GM10248 (cell line): Measurements from ENCODE around the gene MAST1.

Experiments used
- CTCF ChIA-PET: fragments of 300-600 bp; sonication (Branson Sonifier 250); formaldehyde crosslinking; extraction: SDS; loops from one replicate; lab custom pipeline; 2021; ENCODE audit warnings: antibody characterized with exemption; lab: Yijun Ruan, JAX
- POLR2A ChIA-PET: fragments of 350-650 bp; sonication (Branson Sonifier 250); formaldehyde crosslinking; extraction: SDS; loops from one replicate; lab custom pipeline; 2020; ENCODE audit warnings: antibody characterized with exemption; lab: Yijun Ruan, JAX
- DNase-seq: peaks from one replicate; pipeline ENCODE4 v3.0.0; 2012; ENCODE audit errors: extremely low spot score
- CTCF ChIP-seq: IDR thresholded peaks from 2 replicates; pipeline ENCODE4 v1.5.1; 2012; ENCODE audit warnings: mild to moderate bottlenecking, low read depth; ENCODE audit errors: extremely low read depth, missing control alignments, control extremely low read depth

Gene MAST1

GRCh38 chr19:12800923-12801465 is 37.3 kb upstream of the MAST1 start:
- ChIA-PET CTCF (interaction anchor here (3.2 to 17.0 kb wide), 3 partner anchors 24 to 46 kb away, joined by 16 to 550 read pairs (median 399); partner anchors contain the start of gene HOOK2), POLR2A (interaction anchor here (2.2 kb wide), 1 partner anchor 9 kb away, joined by 9 read pairs; the partner anchor contains the start of gene JUNB)
- no peak for DNase-seq
- TF ChIP-seq CTCF = no peak

GRCh38 chr19:12801466-12802266 is 36.6 kb upstream of the MAST1 start, which contains the start of the genes PRDX2 and THSD8:
Gene PRDX2, minus strand, starts transcription at chr19:12801800. Its CDS starts 539 bp downstream, at chr19:12801261.
Gene THSD8, plus strand, starts transcription at chr19:12802069. Its CDS starts 3 bp downstream, at chr19:12802072.
- POLR2A ChIA-PET = interaction anchor here (2.2 kb wide), 1 partner anchor 10 kb away, joined by 9 read pairs; the partner anchor contains the start of gene JUNB
- DNase-seq = peak; percentile 80
- CTCF ChIA-PET = interaction anchor here (1.2 to 17.0 kb wide), 7 partner anchors 9 to 46 kb away, joined by 3 to 550 read pairs (median 16); partner anchors contain the start of gene HOOK2
- no peak for TF ChIP-seq CTCF

GRCh38 chr19:12802267-12803106 is 35.8 kb upstream of the MAST1 start:
- DNase-seq = no peak
- POLR2A ChIA-PET = interaction anchor here (2.2 kb wide), 1 partner anchor 11 kb away, joined by 9 read pairs; the partner anchor contains the start of gene JUNB
- no peak for TF ChIP-seq CTCF
- CTCF ChIA-PET = interaction anchor here (0.7 to 17.0 kb wide), 7 partner anchors 10 to 45 kb away, joined by 3 to 399 read pairs (median 11); partner anchors contain the start of gene HOOK2

- TF ChIP-seq CTCF = no peak
- CTCF ChIA-PET = interaction anchor here (1.0 to 17.0 kb wide), 6 partner anchors 13 to 44 kb away, joined by 3 to 399 read pairs (median 10); partner anchors contain the start of genes HOOK2 and JUNB
- POLR2A ChIA-PET = no interaction called here
- DNase-seq = no peak
Measured at GRCh38 chr19:12804051-12804450, 34.3 kb upstream of the MAST1 start.

GRCh38 chr19:12806242-12807081 is 31.9 kb upstream of the MAST1 start, which contains the start of gene RNASEH2A:
Gene RNASEH2A, plus strand, starts transcription at chr19:12806584. Its CDS starts 90 bp downstream, at chr19:12806674.
- POLR2A ChIA-PET = interaction anchor here (2.4 kb wide), 1 partner anchor 14 kb away, joined by 15 read pairs; the partner anchor contains the start of gene JUNB
- TF ChIP-seq CTCF = no peak
- DNase-seq = peak; percentile 98
- CTCF ChIA-PET = interaction anchor here (0.8 to 17.0 kb wide), 9 partner anchors 10 to 243 kb away, joined by 3 to 399 read pairs (median 7); partner anchors contain the start of genes HOOK2 and JUNB
